22Rv1 (cell line): ENCODE results near the gene CADM1.

Source experiments
- CTCF ChIP-seq: fragments of 450-650 bp; IDR thresholded peaks from 2 replicates; pipeline ENCODE4 v1.5.1; 2017; ENCODE audit warnings: mild to moderate bottlenecking
- ZFX ChIP-seq: fragments of 450-650 bp; IDR thresholded peaks from 2 replicates; pipeline ENCODE4 v1.6.1; 2017; ENCODE audit warnings: antibody characterized with exemption, borderline replicate concordance

GRCh38 chr11:115501893-115502589 lies 2.2 kb downstream of the CADM1 start:
- TF ChIP-seq CTCF (no peak), ZFX (no peak)
